Vagina (tissue), 2 donors: ENCODE measurements around the gene PTGR2.
A peak's percentile ranks its signal among the peaks of the same experiment; 100 is the strongest.

Source experiments
- CTCF ChIP-seq, 3 experiments: fragments of 450-650 bp in 2 of 3; fragments of 200-600 bp in 1 of 3; sonication (generic) in 1 of 3; IDR thresholded peaks; one replicate each; pipeline ENCODE4 v1.5.1; 2017 to 2019; ENCODE audit warnings: antibody characterized with exemption in 3 of 3, mild to moderate bottlenecking in 2 of 3, moderate library complexity in 2 of 3
- POLR2AphosphoS5 ChIP-seq, 2 donors: sonication (generic); formaldehyde crosslinking; IDR thresholded peaks; one replicate each; pipeline ENCODE4 v1.9.0; 2017; ENCODE audit warnings: antibody characterized with exemption in 2 of 2, mild to moderate bottlenecking in 2 of 2, low read depth in 1 of 2; ENCODE audit not compliant: insufficient read depth in 1 of 2

DNA sequence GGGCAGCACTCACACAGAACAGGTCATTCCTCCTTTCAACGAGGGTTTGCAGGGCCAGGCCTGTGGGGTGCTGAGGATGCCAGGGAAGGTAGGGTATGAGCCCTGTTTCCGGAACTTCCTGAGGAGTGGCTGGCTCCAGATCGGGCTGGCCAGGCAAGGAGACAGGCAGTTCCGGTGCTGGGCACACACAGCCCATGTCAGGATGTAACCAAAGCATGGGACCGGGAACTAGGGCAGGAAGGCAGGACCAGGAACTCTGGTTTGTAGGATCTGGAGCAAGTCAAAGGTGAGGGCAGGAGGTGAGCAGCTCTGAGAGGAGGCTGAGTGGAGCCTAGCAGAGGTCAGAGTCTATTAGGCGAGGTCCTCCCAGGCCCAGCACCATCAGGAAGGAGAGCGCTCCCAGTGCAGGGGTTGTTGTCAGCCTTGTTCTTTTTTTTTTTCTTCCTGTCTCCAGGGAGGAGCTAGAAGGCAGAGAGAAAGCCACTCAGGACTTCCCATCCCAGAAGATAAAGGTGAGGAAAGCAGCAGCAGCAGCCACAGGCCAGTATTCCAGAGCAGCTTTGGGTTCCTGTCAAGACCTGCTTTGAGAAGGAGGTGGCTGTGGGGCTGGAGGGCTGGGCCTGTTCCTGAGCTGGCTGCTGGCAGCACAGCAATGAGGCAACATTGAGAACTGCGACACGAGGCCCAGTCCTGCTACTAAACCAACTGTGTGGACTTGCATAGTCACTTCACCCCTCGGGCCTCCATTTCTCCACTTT lies 49.0 kb upstream of the PTGR2 start:
- no peak for TF ChIP-seq CTCF (IDR thresholded peaks at IDR 0.05)
- peak in 1 of 2 donors; percentile 57 for TF ChIP-seq POLR2AphosphoS5 (IDR thresholded peaks at IDR 0.05; ENCODE audit: insufficient read depth in 1 of 2, low read depth in 1 of 2)
